ENCODE measurements around the gene PCDHGA1. TPM values are rescaled to one million over a fixed set of nuclear protein-coding genes. Genes with fewer than 3 reads are reported as not detected.

PCDHGA1 gene
- polyA plus RNA-seq, 3 donors: not detected

DNA sequence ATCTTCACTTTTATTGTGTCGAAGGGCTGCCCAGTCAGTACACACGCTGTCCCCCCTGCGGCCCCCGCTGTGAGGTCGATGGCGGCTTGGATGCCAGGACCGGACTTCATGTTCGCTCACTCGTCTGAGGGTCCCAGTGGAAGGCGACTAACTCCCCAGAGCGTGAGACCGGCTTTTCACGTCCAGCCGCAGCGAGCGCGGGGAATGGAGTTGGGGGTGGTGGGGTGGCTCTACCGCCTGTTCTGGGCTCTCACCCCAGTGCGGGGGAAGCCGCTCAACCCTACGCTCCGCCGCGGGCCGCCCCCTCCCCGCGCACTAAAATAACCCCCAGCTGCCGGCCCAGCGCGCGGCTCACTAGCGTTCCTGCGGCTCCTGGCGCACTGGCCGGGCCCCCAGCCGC lies 26.6 kb upstream of the PCDHGA1 start, which contains the start of gene SLC25A2:
Gene SLC25A2 (minus strand): TSS at position 294 of the 400 bp plus-strand sequence. CDS start 184 bp downstream, at position 110.
- Mint-ChIP-seq H3K9me3 (peaks cover 44 to 88% (median 78%) of the 10 kb centered on the region in 7 donors), H3K27me3 (ENCODE audit: low read depth in 3 of 3) (no peaks in the 10 kb centered on the region), H3K36me3 (no peaks in the 10 kb centered on the region), H3K4me3 (no peak within 1 kb of the TSS), H3K4me1 (no peaks in the 10 kb centered on the region), H3K27ac (no peak within 1 kb of the TSS)
- Histone ChIP-seq H3K27ac (ENCODE audit: low read depth in 1 of 2, low read length in 2 of 2) (no peak within 1 kb of the TSS), H3K27me3 (ENCODE audit: control insufficient read depth in 2 of 2, insufficient read depth in 2 of 2, low read length in 2 of 2) (no peaks in the 10 kb centered on the region), H3K9me3 (replicated peaks in 1 of 2; ENCODE audit: control insufficient read depth in 1 of 2, insufficient read depth in 1 of 2, low read length in 2 of 2) (peaks cover 79 to 95% of the 10 kb centered on the region in 2 donors), H3K4me2 (replicated peaks; ENCODE audit: extremely low read depth, low read length, poor library complexity, severe bottlenecking) (no peak within 1 kb of the TSS), H3K4me3 (replicated peaks in 1 of 3; ENCODE audit: low read depth in 2 of 3, low read length in 3 of 3) (peak within 1 kb of the TSS in 1 of 3 experiments; percentile 21), H3K4me1 (ENCODE audit: control insufficient read depth in 1 of 2, insufficient read depth in 2 of 2, low read length in 2 of 2) (no peaks in the 10 kb centered on the region), H2AFZ (ENCODE audit: insufficient read depth, low read depth, low read length, poor library complexity, severe bottlenecking) (no peak within 1 kb of the TSS), H4K20me1 (ENCODE audit: insufficient read depth, low read length) (no peaks in the 10 kb centered on the region), H3K9ac (ENCODE audit: insufficient read depth, low read length, poor library complexity, severe bottlenecking) (no peak within 1 kb of the TSS), H3K79me2 (ENCODE audit: insufficient read depth, low read length) (no peaks in the 10 kb centered on the region), H3K36me3 (replicated peaks in 1 of 2; ENCODE audit: control insufficient read depth in 1 of 2, insufficient read depth in 2 of 2, low read length in 2 of 2) (no peaks in the 10 kb centered on the region)
- DNase-seq: no peak
- 67% methylated on average over 36 of the region's 36 CpGs for WGBS (ENCODE audit: insufficient coverage)
- intact Hi-C loops (cut with micrococcal nuclease): no loop called here
- TF ChIP-seq, protein P1, sequence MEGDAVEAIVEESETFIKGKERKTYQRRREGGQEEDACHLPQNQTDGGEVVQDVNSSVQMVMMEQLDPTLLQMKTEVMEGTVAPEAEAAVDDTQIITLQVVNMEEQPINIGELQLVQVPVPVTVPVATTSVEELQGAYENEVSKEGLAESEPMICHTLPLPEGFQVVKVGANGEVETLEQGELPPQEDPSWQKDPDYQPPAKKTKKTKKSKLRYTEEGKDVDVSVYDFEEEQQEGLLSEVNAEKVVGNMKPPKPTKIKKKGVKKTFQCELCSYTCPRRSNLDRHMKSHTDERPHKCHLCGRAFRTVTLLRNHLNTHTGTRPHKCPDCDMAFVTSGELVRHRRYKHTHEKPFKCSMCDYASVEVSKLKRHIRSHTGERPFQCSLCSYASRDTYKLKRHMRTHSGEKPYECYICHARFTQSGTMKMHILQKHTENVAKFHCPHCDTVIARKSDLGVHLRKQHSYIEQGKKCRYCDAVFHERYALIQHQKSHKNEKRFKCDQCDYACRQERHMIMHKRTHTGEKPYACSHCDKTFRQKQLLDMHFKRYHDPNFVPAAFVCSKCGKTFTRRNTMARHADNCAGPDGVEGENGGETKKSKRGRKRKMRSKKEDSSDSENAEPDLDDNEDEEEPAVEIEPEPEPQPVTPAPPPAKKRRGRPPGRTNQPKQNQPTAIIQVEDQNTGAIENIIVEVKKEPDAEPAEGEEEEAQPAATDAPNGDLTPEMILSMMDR (IDR thresholded peaks at IDR 0.05): no peak

DNA sequence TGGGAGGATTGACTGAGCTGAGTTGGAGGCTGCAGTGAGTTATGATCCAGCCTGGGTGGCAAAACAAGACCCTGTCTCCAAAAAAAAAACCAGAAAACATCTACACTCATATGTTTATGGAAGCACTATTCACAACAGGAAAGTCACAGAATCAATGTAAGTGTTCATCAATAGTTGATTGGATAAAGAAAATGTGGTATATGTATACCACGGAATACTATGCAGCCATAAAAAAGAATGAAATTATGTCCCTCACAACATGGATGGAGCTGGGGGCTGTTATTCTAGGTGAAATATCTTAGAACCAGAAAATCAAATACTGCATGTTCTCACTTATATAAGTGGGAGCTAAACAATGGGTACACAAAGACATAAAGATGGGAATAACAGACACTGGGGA lies 23.7 kb upstream of the PCDHGA1 start:
- H3K9me3 ChIP-seq (replicated peaks in 1 of 2; ENCODE audit: control insufficient read depth in 1 of 2, insufficient read depth in 1 of 2, low read length in 2 of 2): peaks cover 74 to 85% of the 10 kb centered on the region in 2 donors
- no CpG with 5 or more reads among the region's 1 CpG for WGBS (ENCODE audit: insufficient coverage)

More for the DNA sequence above, 23.7 kb upstream of the PCDHGA1 start:
- no peak overlapping the region for H3K4me3 Mint-ChIP-seq
- no peak overlapping the region for H3K9ac ChIP-seq (ENCODE audit: insufficient read depth, low read length, poor library complexity, severe bottlenecking)
- no peaks in the 10 kb centered on the region for H3K4me1 ChIP-seq (ENCODE audit: control insufficient read depth in 1 of 2, insufficient read depth in 2 of 2, low read length in 2 of 2)
- no peaks in the 10 kb centered on the region for H3K4me1 Mint-ChIP-seq
- peaks cover 0 to 2% of the 10 kb centered on the region in 2 donors for H3K36me3 Mint-ChIP-seq
- no peaks in the 10 kb centered on the region for H4K20me1 ChIP-seq (ENCODE audit: insufficient read depth, low read length)
- H3K4me3 ChIP-seq (replicated peaks in 1 of 3; ENCODE audit: low read depth in 2 of 3, low read length in 3 of 3): no peak overlapping the region
- H3K36me3 ChIP-seq (replicated peaks in 1 of 2; ENCODE audit: control insufficient read depth in 1 of 2, insufficient read depth in 2 of 2, low read length in 2 of 2): no peaks in the 10 kb centered on the region
- no peak overlapping the region for H3K4me2 ChIP-seq (replicated peaks; ENCODE audit: extremely low read depth, low read length, poor library complexity, severe bottlenecking)
- H3K79me2 ChIP-seq (ENCODE audit: insufficient read depth, low read length): no peaks in the 10 kb centered on the region
- no peak overlapping the region for H3K27ac ChIP-seq (ENCODE audit: low read depth in 1 of 2, low read length in 2 of 2)
- no peak overlapping the region for H3K27ac Mint-ChIP-seq
- intact Hi-C loops (cut with micrococcal nuclease): no loop called here
- no peak overlapping the region for H2AFZ ChIP-seq (ENCODE audit: insufficient read depth, low read depth, low read length, poor library complexity, severe bottlenecking)
- no peaks in the 10 kb centered on the region for H3K27me3 ChIP-seq (ENCODE audit: control insufficient read depth in 2 of 2, insufficient read depth in 2 of 2, low read length in 2 of 2)
- no peaks in the 10 kb centered on the region for H3K27me3 Mint-ChIP-seq (ENCODE audit: low read depth in 3 of 3)
- H3K9me3 Mint-ChIP-seq: peaks cover 47 to 89% (median 80%) of the 10 kb centered on the region in 7 donors
- no peak for DNase-seq
- TF ChIP-seq, protein P1 (IDR thresholded peaks at IDR 0.05): no peak

Measured in CD14-positive monocyte (primary cell).